NCI-H146 treated with DMSO at 0.1 percent for 48 hours (cell line): Measurements from ENCODE around the gene SLC6A3.
"Not testable (repeated sequence)": the region's sequence is repeated elsewhere in the genome, so short reads cannot be mapped to it uniquely, and the experiment has no call there.

ENCODE experiments used
- DNase-seq: peaks from one replicate; lab custom pipeline; 2025; ENCODE audit not compliant: unreplicated experiment; lab: John Stamatoyannopoulos, UW

The SLC6A3 gene

DNA sequence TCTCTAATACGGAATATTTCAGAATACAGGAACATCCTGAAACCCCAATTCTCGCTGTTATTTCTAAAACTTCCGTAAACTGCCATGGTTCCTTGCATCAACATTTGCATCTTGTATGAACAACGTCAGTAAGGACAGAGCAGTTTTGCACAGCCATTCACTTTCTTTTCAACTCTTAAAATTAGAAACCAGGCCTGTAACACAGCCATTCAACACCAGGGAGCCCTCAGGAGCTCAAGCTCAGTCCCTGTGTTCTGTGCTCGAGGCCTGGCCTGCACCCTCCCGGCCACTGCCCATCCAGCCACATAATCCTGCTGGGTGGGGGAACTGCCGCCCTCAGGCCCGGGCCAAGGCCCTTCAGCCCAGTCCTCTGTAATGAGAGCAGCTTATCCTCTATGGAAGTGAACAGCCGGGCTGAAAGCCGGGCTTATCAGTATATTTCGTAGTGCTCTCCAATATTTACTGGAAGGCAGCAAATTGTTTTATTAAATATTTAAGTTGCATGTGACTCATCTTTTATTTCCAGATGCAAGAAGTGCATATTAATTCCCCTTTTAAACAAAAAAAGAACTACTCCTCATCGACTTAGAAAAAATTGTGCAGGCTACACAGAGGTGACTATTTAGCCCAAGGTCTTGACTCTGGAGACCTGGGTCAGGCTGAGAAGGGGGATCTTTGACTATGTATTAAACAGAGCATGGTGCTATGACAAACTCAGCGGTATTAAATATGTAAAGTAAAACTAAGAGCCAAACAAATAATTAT, 33.2 kb upstream of the SLC6A3 start:
- DNase-seq = no peak

DNA sequence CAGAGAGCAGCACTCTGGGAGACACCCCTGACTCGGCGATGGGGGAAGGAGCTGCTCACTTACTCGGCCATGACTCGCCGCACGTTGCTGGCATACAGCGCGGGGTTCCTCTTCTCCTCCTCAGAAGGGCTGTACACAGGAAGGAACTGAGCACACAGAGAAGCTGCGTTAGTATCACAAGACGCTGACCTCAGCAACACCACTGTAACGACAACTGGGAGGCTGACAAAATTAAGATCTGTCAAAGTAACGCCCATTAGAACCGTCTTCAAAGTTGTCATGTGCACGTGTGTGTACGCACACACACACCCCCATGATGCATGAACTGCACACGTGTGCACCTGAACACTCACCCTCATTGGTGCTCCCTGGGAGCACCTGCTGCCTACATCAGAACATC, 32.1 kb upstream of the SLC6A3 start:
- no peak for DNase-seq

- DNase-seq = no peak
These were observed 31.7 kb upstream of the SLC6A3 start for GRCh38 chr5:1476967-1477310.

- DNase-seq = no peak
These were observed 31.1 kb upstream of the SLC6A3 start for GRCh38 chr5:1476181-1476966.

DNA sequence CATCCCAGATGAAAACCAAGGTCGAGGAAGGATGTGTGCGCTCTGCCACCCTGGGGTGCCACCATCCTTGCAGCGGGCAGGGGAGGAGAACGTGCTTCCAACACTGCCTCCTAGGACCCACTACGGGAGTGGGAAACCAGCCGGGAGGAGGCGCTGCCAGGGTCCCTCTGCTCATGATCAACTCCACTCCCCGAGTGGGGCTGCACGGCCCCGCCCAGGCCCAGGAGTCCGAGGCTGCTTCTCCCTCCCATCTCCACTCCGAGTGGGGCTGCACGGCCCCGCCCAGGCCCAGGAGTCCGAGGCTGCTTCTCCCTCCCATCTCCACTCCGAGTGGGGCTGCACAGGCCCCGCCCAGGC, 30.3 kb upstream of the SLC6A3 start:
- DNase-seq = not testable (repeated sequence)

DNA sequence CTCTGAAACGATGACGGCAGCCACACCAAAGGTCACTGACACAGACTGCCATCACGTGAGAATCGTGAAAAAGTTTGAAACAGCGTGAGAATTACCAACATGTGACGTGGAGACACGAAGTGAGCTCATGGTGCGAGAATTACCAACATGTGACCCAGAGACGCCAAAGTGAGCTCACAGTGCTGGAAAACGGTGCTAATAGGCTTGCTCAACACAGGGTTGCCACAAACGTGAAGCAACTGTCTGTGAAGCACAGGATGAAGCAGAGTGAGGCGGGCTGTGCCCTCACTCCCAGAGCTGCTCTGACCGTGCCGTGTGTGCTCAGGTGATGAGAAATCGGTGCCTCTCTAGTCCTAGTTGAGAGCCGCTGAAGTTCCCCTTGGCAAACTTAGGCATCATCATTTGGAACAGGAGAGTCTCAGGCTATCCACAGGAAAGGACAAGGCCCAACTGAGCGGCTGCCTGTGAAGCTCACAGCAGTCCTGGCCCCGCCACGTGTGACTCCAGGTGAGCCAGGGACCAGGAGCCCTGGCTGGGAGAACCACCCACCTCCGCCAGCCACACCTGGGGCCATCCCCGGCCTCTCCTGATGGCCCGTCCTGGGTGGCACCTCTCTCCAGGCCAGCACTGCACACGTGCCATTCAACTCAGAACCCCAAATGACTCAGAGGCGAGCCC, 29.8 kb upstream of the SLC6A3 start:
- no peak for DNase-seq

DNA sequence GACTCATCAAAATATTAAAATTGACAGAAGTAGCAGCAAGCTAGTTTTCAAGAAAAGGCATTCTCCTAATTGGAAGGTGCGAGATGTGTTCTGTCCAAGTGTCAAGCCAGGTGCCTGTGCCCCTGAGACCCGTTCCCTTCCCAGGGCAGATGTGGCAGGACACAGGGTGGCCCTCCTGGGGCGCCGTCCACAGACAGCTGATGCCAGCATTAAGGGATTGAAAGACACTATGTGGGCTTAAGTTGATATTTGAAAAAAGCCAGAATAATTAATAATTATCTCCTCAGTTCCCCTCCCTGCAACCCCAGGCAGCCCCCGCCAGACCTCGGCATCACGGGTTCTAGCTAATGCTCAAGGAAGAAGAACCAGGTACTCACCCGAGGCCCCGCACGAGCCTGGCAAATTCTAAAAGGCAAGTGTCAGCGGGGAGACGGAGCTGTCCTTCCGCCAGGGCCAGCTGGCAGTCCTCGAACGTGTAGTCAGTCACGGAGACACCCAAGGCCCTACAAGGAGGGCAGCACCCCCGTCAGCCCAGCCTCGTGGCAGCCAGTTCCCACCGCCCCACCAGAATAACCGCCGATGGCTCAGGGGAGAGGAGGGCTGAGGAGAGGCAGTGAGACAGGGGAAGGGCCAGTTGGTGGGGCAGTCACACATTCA, 29.1 kb upstream of the SLC6A3 start:
- no peak for DNase-seq

GRCh38 chr5:1473746-1474145, 28.5 kb upstream of the SLC6A3 start:
- DNase-seq = no peak

DNA sequence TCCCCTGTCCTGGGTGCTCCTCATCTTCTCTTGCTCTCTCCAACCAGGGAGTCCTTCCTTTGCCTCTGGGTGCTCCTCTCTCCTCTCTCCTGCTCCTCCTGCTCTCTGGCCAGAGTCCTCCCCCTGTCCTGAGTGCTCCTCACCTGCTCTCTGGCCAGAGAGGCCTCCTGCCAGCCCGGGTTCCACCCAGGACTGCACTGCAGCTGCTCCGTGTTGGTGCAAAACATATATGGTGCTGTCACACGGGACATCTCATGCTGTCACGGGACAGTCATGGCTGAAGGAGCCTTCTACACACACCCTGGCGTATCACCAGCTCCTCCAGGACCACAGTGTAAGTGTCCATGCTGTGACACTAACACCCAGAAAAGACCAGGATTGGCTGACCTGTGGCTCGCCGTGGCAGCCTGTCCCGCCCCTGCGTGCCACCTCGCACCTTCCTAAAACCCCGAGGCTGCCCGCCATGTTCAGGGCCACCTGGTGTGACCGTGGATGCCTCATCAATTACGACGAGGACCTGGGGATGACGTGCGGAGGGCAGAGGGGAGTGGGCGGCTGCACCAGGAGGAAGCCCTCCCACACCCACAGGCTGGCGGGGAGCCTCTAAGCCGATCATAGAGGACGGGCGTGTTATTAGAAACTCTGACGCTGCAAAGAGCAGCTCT, 27.9 kb upstream of the SLC6A3 start:
- no peak for DNase-seq

DNA sequence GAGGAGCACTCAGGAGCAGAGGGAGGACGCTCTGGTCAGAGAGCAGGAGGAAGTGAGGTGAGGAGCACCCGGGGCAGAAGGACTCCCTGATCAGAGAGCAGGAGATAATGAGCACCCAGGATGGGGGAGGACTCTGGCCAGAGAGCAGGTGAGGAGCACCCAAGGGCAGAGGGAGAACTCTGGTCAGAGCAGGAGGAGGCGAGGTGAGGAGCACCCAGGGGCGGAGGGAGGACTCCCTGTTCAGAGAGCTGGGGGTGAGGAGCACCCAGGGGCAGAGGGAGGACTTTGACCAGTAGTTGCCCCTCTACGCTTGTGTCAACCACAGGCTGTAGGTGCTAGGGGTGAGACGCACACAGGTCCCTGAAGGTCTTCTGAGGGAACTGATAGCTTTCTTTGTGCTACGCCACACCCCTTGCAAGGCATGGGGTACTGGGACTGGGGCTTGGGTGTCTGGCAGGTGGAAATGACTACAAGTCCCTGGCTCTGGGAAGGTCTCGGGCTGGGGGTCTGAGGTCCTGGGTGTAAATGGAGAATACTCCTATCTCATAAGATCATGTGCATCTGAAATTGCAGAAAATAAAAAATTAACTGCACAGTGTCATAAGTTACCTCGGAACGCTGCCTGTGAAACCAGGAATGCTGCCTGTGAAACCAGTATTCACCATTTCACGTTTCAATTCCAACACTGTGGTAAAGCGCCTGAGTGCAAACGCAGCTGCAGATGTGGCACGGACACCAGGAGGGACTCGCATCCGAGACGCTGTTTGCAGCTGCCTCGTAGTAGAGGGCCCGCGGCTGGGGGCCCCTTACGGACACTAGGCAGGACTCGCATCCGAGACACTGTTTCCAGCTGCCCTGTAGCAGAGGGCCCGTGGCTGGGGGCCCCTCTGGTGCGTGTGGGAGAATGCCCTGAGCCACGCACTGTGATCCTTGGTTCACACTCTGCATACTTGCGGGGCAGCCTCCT, 27.0 kb upstream of the SLC6A3 start:
- no peak for DNase-seq

GRCh38 chr5:1471240-1471853, 26.1 kb upstream of the SLC6A3 start:
- DNase-seq = no peak

- no peak for DNase-seq
These were observed 25.5 kb upstream of the SLC6A3 start for GRCh38 chr5:1470762-1471211.

GRCh38 chr5:1468629-1469527, 23.6 kb upstream of the SLC6A3 start:
- no peak for DNase-seq

DNA sequence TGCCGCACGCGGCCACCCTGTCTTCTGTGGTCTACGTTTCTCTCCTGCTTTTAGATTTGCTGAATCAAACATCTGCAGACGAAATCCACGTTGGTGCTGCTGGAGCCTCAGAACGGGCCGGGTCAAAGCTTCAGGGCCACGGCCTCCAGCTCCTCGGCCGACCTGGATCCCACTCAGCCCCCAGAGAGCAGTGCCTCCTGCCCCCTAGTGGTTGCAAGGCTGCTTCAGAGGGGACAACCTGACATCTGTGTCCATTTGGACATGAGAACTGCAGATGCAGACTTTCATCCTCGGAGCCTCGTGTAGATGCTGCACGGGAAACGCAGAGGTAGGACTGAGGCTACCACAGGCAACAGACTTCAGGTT, 23.0 kb upstream of the SLC6A3 start:
- no peak for DNase-seq

DNA sequence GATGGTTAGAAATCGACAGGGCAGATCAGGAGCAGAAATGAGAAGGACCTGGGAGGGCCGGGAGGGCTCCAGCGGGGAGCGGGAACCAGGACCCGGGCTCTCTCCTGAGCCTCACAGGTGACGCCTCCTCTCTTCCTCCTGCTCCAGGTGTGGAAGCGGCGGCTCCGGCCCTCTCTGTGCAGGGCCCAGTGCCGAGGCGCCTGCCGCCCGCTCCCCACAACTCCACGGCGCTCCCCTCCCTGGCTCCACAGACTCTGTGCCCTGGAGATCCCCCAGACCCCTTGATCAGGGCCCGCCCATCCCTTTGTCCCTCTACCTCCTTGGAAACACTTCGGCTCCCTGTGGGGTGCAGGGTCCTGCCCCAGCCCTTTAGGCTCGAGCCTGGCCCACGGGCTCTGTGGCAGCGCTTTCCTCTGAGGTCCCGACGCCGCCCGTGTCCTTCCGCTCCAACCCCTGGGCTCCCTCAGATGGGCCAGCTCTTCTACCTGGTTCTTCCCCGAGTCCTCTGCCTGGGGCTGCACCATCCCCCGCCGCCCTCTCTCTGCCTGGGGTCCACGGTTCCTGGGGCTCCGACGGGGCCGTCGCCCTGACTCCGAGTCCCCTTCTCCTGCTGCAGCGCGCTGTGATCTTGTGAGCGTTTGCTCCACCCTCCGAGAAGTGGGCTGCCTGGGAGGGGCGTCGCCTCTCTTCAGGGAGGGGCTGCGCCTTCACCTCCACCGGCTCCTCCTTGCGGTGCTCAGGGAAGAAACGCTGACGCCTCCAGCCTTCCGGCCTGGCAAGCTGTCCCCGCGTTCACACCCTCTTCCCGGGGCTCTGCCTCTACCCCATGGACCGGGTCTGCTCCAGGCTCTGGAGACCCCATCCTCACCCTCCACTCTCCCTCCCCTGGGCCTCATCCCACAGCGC, 22.4 kb upstream of the SLC6A3 start:
- no peak for DNase-seq

GRCh38 chr5:1466631-1467265, 21.5 kb upstream of the SLC6A3 start:
- DNase-seq = no peak

GRCh38 chr5:1465966-1466471, 20.8 kb upstream of the SLC6A3 start:
- DNase-seq = no peak
